Measurements from ENCODE around the gene EGFL7.

The EGFL7 gene

DNA sequence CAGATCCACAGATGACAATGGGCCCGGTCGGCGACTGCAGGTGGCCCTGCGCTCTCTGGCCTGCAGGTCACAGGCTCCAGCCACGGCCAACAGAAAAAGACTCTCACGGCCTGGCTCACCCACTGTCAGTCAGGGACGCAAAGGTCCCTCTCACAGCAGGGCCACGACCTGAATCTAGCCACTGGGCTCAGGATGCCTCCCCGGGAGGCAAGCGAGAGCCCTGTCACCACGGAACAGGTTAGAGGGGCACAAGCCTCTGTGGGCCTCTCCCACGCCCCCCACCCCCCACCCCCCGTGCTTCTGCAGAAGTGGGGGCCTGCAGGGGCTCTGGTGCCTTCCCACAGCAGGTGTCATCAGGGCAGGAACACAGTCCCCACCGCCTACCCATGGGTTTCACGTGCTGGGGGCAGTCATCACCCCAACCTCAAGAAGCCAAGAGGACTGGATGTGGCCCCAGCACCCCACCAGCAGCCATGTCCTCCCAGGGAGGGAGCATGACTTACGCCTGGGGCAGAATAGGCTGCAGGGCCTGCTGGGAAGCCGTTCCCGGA, 17.3 kb upstream of the EGFL7 start:
- no peak for DNase-seq

- DNase-seq = peak; percentile 75
Measured at GRCh38 chr9:136645903-136646754, 16.6 kb upstream of the EGFL7 start.

GRCh38 chr9:136646827-136647711, 15.6 kb upstream of the EGFL7 start:
- no peak for DNase-seq

DNA sequence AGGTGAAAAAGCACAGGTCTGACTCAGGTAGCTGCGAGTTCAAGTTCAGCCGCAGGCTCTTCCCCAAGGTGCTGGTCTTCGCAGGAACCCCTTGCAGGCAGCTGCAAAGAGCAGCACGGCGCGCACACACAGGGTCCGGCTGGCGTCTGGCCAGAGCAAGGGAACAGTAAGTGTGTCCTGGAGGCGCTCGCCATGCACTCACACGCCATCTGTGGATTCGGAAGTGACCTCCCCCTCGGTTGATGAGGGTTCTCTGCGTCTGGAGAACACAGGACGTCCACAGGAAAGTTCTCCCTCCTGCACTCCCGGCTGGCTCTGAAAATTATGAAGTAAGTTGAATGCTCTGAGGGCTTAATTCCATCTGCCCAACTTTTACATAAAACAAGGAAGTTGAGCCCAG, 14.0 kb upstream of the EGFL7 start:
- DNase-seq = no peak

- no peak for DNase-seq
Measured at GRCh38 chr9:136650021-136650420, 12.7 kb upstream of the EGFL7 start.

- peak; percentile 72 for DNase-seq
Measured at GRCh38 chr9:136650648-136651047, 12.1 kb upstream of the EGFL7 start.

DNA sequence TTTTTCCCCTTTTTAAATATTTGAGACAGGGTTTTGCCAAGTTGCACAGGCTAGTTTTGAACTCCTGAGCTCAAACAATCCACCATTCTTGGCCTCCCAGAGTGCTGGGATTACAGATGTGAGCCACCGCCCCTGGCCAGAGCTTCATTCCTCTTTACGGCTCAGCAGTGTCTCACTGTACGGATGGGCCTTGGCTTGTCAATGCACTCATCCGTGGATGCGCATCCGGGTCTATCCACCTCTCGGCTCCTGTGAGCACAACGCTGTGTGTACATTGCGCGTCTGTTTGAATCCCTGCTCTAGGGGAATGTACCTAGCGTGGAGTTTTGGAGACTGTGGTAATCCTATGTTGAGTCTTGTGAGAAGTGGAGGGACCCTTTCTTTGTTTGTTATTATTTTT, 10.9 kb upstream of the EGFL7 start:
- no peak for DNase-seq

DNA sequence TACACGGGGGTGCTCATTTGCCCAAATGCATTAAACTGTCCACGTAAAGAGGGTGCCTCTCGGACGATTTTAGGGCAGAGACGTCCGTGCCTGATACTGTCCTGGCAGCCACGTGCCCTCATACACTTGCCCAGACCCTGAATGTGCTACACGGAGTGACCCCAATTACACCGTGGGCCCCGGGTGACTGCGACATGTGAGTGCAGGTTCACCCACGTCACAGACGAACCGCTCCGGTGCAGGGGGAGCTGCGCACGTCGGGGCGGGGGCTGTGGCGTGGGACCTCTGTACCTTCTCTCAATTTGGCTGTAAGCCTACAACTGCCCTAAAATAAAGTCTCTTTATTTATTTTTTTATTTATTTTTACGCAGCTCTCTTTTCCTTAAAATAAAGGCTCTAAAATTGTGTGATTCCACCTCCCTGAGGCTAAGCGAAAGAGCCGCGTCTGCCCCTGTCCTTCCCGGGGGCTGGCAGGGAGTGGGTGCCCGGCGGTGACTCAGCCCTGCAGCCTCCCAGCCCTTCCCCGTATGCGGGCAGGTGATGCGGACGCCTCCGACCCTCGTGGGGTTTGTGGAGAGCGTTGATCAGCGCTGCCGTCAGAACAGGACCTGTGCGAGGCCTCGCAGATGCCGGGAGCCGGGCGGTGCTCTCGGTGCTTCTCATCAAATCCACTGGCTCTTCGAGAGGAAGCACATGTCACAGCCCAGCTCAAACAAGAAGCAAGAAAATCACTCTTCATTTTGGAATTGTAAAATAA, 9.2 kb upstream of the EGFL7 start:
- DNase-seq = no peak

- no peak for DNase-seq
Measured at GRCh38 chr9:136654820-136655535, 7.7 kb upstream of the EGFL7 start.

GRCh38 chr9:136655536-136656182, 7.1 kb upstream of the EGFL7 start:
- no peak for DNase-seq

DNA sequence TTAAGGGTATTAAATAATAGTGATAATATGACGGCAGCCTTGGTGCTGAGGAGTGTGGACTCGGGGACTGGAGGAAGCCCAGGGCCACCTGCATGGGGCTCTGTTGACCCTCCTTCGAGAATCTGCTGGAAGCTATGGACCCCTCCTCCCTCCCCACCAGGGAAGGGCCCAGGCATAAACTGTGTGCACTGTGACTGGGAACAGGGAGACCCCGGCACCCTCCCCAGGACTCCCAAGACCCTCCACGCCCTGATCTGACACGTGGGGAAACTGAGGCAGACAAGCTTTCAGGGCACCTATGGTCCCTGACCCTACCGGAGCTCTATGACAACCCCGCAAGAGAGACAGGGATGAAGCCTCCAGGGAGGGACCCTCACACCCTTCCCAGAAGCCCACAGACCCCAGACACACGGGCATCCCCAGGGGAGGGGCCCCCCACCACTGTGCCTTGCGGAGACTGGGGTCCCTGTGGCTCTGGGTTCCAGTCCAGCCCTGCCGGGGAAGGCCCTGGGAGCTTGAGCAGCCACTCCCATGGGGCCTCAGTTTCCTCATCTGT, 6.5 kb upstream of the EGFL7 start:
- DNase-seq = no peak

DNA sequence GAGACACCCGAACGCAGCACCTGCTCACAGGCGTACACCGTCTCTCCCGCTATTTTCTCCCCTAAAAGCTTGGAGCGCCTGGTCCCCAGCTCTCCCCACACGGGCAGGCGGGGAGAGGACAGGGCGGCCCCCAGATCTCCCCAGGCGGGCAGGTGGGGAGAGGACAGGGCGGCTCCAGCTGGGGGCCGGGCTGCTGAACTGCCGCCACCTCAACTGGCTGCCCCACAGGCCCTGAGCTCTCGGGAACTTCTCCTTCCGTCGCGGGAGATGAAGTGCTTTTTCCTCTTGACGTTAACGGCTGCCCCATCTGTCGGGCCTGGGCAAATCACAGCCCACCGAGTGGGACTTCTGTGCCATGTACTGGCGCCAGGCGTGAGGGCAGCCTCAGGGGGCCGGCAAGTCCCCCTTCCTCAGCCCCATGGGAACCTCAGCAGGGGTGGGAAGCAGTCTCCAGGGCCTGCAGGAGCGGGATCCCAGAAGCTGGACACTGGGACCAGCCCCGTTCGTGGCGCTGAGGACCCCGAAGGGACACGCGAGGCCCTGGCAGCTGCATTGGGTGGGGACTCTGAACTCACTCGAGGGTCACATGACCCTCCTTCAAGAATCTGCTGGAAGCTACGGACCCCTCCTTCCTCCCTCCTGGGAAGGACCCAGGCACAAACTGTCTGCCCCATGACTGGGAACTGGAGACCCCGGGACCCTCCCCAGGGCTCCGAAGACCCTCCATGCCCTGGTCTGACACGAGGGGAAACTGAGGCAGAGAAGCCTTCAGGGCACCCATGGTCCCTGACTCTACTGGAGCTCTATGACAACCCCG, 5.7 kb upstream of the EGFL7 start:
- no peak for DNase-seq

DNA sequence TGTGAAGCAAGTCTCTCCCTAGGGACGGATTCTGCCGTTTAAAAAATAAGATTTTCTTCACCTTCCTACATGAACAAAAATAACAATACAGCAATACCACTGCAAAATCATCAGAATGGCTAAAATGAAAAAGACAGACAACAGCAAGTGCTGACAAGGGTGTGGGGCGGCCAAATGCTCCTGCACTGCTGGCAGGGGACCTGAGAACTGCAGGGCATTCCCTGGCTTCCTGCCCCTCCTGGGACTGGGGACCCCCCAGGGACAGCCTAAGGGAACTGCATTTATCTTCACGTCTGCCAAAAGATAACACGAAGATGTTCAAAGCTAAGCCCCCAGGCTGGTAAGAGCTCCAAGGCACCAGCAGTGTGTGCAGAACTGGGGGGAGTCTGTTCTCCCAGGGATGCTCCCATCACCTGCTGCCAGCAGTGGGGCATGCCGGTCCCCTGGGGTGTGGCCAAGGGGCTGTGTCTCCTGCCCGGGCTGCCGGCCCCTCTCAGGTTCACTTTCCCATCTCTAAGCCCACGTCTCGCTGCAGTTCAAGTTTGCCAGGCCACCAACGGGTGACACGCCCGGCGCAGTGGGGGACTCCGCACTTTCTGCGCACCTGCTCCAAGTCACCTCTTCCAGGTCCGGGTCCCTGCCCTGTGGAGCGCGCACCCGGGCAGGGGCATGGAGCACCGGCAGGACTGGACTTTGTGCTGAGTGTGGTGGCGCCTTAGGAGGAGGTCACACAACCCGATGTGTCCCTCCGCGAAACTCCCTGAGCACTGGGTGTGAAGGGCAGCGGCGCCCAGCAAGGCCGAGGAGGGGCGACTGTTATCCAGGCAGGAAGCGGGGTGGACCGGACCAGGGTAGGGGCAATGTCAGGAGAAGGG, 4.5 kb upstream of the EGFL7 start:
- DNase-seq = no peak

GRCh38 chr9:136658849-136659535, 3.7 kb upstream of the EGFL7 start:
- DNase-seq = no peak

DNA sequence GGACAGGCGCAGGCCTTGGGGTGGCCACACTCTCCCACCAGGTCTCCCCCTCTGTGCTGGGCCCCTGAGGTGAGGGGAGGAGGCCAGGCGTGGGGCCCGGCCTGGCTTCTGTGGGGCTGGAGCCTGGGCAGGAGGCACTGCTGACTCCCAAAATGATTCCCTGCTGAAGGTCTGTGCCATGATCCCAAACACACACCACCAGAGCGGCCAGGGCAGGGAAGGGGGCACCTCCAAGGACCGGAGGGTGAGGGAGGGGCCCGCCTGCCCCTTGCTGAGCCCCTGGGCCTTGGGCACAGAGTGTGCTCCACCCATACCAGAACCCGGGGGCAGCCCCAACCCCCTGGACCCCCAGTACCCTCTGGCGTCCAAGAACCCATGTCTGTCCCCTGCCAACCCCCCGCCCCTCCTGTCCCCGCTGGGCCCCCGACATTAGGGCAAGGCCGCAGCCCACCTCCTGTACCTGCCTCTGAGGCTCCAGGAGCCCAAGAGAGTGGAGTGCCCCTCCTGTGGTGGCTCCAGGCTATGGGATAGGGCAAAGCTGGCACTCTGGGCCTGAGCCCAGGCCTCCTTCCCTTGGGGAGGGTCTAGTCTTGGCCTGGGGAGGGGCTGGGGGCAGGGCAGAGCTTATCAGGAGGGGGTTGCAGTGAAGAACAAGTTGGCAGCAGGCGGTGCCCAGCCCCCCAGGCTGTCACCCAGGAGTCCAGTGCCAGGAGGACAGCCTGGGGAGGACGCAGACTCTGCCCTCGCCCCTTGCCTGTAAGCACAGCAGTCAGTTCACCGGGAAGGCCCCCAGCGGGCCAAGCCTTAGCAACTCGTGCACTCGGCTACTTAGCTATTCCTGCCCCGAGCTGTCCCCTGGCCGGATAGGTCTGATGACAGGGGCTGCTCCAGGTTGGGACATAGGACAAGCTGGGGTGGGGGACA, 2.6 kb upstream of the EGFL7 start:
- DNase-seq = no peak

DNA sequence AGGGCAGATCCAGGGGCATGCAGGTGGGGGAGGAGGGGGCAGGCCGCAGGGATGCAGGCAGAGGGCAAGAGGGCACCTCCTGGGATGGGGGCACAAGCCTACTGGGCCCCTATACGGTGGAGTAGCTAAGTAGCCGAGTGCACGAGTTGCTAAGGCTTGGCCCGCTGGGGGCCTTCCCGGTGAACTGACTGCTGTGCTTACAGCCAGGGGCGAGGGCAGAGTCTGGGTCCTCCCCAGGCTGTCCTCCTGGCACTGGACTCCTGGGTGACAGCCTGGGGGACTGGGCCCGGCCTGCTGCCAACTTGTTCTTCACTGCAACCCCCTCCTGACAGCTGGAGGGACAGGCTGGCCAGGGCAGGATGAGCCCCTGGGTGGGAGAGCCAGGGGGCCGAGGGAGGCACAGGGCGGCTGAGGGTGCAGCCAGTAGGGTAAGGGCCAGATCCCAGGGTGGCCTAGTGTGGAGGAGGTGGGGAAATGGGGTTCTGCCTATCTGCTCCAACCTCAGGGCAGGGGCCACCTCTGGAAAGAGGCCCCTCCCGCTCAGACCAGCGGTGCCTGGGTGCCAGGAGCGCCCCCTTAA, 1.7 kb upstream of the EGFL7 start:
- no peak for DNase-seq

DNA sequence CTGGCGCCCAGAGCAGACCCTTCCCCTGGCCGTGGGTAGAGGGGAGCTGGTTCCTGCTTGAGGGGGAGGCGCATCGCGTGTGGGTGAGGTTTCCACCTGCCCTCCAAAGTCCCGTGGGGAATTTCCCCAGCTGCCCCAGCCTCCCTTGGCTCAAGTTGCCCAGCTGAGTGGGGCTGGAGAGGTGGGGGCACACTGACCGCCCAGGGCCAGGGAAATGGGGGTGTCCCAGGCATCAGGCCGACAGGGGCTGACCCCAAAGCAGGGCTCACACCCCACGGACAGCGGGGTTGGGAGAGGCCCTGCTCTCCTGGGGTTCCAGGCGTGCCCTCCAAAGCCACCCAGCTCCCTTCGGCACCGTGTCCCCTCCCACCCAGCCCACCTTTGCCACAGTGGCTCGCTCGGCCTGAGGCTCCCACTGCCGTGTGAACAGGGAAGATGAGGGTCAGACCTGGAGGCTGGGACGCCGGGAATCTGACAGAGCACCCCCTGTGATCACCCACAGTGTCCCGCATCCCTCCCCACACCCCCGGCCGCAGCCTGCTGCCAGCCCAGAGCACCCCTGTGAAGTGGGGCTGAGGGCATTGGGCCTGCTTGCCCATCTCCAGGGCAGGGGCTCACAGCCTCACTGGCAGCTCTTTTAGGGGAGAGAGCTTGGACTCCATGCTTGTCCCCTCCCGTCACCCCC, 933 bp upstream of the EGFL7 start:
- DNase-seq = no peak

Measured in eye (tissue), 1 donor.